Measurements from ENCODE around the gene NELFB. TPM values are rescaled to one million over a fixed set of nuclear protein-coding genes. Genes with fewer than 3 reads are reported as not detected.

Gene NELFB
- total RNA-seq, 1 donor, result 47.1 TPM

- no peak for DNase-seq (ENCODE audit: low read depth)
- no peak for TF ChIP-seq CTCF (IDR thresholded peaks at IDR 0.05; ENCODE audit: insufficient read depth, low read depth, low read length)
- H3K4me3 ChIP-seq (ENCODE audit: low read depth, low read length), result no peak overlapping the region
Observed at GRCh38 chr9:137264067-137264466, 8.9 kb downstream of the NELFB start.

GRCh38 chr9:137265496-137266161 lies 10.5 kb downstream of the NELFB start:
- DNase-seq (ENCODE audit: low read depth), result no peak
- no peak overlapping the region for H3K4me3 ChIP-seq (ENCODE audit: low read depth, low read length)
- TF ChIP-seq CTCF (IDR thresholded peaks at IDR 0.05; ENCODE audit: insufficient read depth, low read depth, low read length), result no peak

- TF ChIP-seq CTCF (IDR thresholded peaks at IDR 0.05; ENCODE audit: insufficient read depth, low read depth, low read length), result no peak
Observed at GRCh38 chr9:137266162-137266527, 11.0 kb downstream of the NELFB start.

GRCh38 chr9:137266585-137267453 lies 11.7 kb downstream of the NELFB start:
- no peak for TF ChIP-seq CTCF (IDR thresholded peaks at IDR 0.05; ENCODE audit: insufficient read depth, low read depth, low read length)

More at GRCh38 chr9:137266162-137266527, 11.0 kb downstream of the NELFB start:
- no peak for DNase-seq (ENCODE audit: low read depth)
- no peak overlapping the region for H3K4me3 ChIP-seq (ENCODE audit: low read depth, low read length)

GRCh38 chr9:137267933-137268355 lies 12.8 kb downstream of the NELFB start:
- no peak for TF ChIP-seq CTCF (IDR thresholded peaks at IDR 0.05; ENCODE audit: insufficient read depth, low read depth, low read length)
- peak; percentile 29 for DNase-seq (ENCODE audit: low read depth)
- no peak overlapping the region for H3K4me3 ChIP-seq (ENCODE audit: low read depth, low read length)

More at GRCh38 chr9:137266585-137267453, 11.7 kb downstream of the NELFB start:
- no peak for DNase-seq (ENCODE audit: low read depth)
- H3K4me3 ChIP-seq (ENCODE audit: low read depth, low read length), result no peak overlapping the region

- TF ChIP-seq CTCF (IDR thresholded peaks at IDR 0.05; ENCODE audit: insufficient read depth, low read depth, low read length), result no peak
- no peak overlapping the region for H3K4me3 ChIP-seq (ENCODE audit: low read depth, low read length)
- peak; percentile 81 for DNase-seq (ENCODE audit: low read depth)
Observed at GRCh38 chr9:137268538-137269201, 13.5 kb downstream of the NELFB start.
